GM23338 (cell line): Measurements from ENCODE around the gene BCKDK. TPM values are rescaled to one million over a fixed set of nuclear protein-coding genes. Genes with fewer than 3 reads are reported as not detected.

Source experiments
- ATAC-seq: fragments of 200-7000 bp; cut with Tn5 transposase; 3 replicates; pipeline ENCODE4 v1.9.1; 2020
- DNase-seq: peaks from one replicate; pipeline ENCODE4 v3.0.0-alpha.2; 2015; ENCODE audit warnings: low spot score
- H2AFZ ChIP-seq: fragments of 200-600 bp; sonication (generic); 2 replicates; pipeline ENCODE4 v1.8.0; 2016; ENCODE audit warnings: antibody characterized with exemption, mild to moderate bottlenecking, moderate library complexity
- H3F3A ChIP-seq: fragments of 200-600 bp; sonication (generic); replicated peaks from 2 replicates; pipeline ENCODE4 v1.8.0; 2017; ENCODE audit warnings: antibody characterized with exemption, mixed run types, low read depth
- H3K27ac ChIP-seq: fragments of 200-600 bp; sonication (generic); 2 replicates; pipeline ENCODE4 v1.6.1; 2016; ENCODE audit warnings: low read depth
- H3K27me3 ChIP-seq: fragments of 200-600 bp; sonication (generic); 2 replicates; pipeline ENCODE4 v1.8.0; 2016; ENCODE audit warnings: mild to moderate bottlenecking, mixed run types, moderate library complexity; ENCODE audit not compliant: insufficient read depth
- H3K36me3 ChIP-seq: fragments of 200-600 bp; sonication (generic); 2 replicates; pipeline ENCODE4 v1.8.0; 2016; ENCODE audit warnings: mild to moderate bottlenecking; ENCODE audit not compliant: insufficient read depth
- H3K4me1 ChIP-seq: fragments of 200-600 bp; sonication (generic); 2 replicates; pipeline ENCODE4 v1.8.0; 2016; ENCODE audit warnings: mild to moderate bottlenecking, moderate library complexity; ENCODE audit not compliant: insufficient read depth
- H3K4me2 ChIP-seq: fragments of 200-600 bp; sonication (generic); 2 replicates; pipeline ENCODE4 v1.7.1; 2017; ENCODE audit warnings: mixed run types
- H3K4me3 ChIP-seq: fragments of 200-600 bp; sonication (generic); 2 replicates; pipeline ENCODE4 v1.6.1; 2016; ENCODE audit warnings: mixed run types
- H3K79me2 ChIP-seq: fragments of 200-600 bp; sonication (generic); replicated peaks from 2 replicates; pipeline ENCODE4 v1.8.0; 2017; ENCODE audit warnings: mild to moderate bottlenecking; ENCODE audit not compliant: insufficient read depth
- H3K9me2 ChIP-seq: fragments of 200-600 bp; sonication (generic); 2 replicates; pipeline ENCODE4 v1.8.0; 2017; ENCODE audit not compliant: insufficient read depth
- H4K20me1 ChIP-seq: fragments of 200-600 bp; sonication (generic); replicated peaks from 2 replicates; pipeline ENCODE4 v1.8.0; 2017; ENCODE audit warnings: mild to moderate bottlenecking; ENCODE audit not compliant: insufficient read depth
- H3K27ac Mint-ChIP-seq: 2 replicates; pipeline ENCODE4 v1.8.0; 2020; ENCODE audit warnings: inconsistent platforms, mild to moderate bottlenecking, moderate library complexity, mixed read lengths
- H3K27me3 Mint-ChIP-seq: 3 replicates; pipeline ENCODE4 v1.8.0; 2022; ENCODE audit warnings: low read depth, mild to moderate bottlenecking, moderate library complexity, mixed read lengths, inconsistent platforms; ENCODE audit not compliant: insufficient read depth, poor library complexity
- H3K36me3 Mint-ChIP-seq: 3 replicates; pipeline ENCODE4 v1.8.0; 2021; ENCODE audit warnings: low read depth, mild to moderate bottlenecking, inconsistent platforms, moderate library complexity, mixed read lengths
- H3K4me1 Mint-ChIP-seq: 3 replicates; pipeline ENCODE4 v1.8.0; 2020; ENCODE audit warnings: mild to moderate bottlenecking, inconsistent platforms, mixed read lengths
- H3K4me3 Mint-ChIP-seq: 3 replicates; pipeline ENCODE4 v1.8.0; 2021; ENCODE audit warnings: moderate library complexity, mild to moderate bottlenecking, inconsistent platforms, mixed read lengths
- H3K9me3 Mint-ChIP-seq: 3 replicates; pipeline ENCODE4 v1.8.0; 2020; ENCODE audit warnings: moderate library complexity, mild to moderate bottlenecking, inconsistent platforms, mixed read lengths
- CREB1 ChIP-seq: fragments of 250-450 bp; sonication (Bioruptor Pico); IDR thresholded peaks from 2 replicates; pipeline ENCODE4 v1.5.0; 2020; ENCODE audit warnings: low read depth, mild to moderate bottlenecking, moderate library complexity
- EZH2 ChIP-seq: fragments of 200-600 bp; sonication (generic); IDR thresholded peaks from one replicate; pipeline ENCODE4 v1.8.0; 2017; ENCODE audit warnings: antibody characterized with exemption, mild to moderate bottlenecking, low read depth; ENCODE audit not compliant: unreplicated experiment
- POLR2AphosphoS5 ChIP-seq: IDR thresholded peaks from 2 replicates; pipeline ENCODE4 v1.6.1; 2016; ENCODE audit warnings: antibody characterized with exemption, low read depth
- REST ChIP-seq: IDR thresholded peaks from one replicate; pipeline ENCODE4 v1.6.1; 2018; ENCODE audit warnings: antibody characterized with exemption; ENCODE audit not compliant: unreplicated experiment
- STAT1 ChIP-seq: IDR thresholded peaks from one replicate; pipeline ENCODE4 v1.6.1; 2016; ENCODE audit warnings: antibody characterized with exemption; ENCODE audit not compliant: unreplicated experiment
- polyA plus RNA-seq: library from polyadenylated mRNA; unstranded; fragments of >200 nt; fragmentation: Nextera tagmentation; extraction: Ambion mirVana; gene quantifications from 2 replicates; pipeline ENCODE4 v1.2.1, GENCODE V29; 2016
- total RNA-seq: library from RNA; depleted of rRNA; stranded (reverse); fragments of >200 nt; shearing (Covaris generic); gene quantifications from 2 replicates; pipeline ENCODE4 v1.2.3, GENCODE V29; 2014
- TF ChIP-seq, protein P1 (sequence below): fragments of 250-450 bp; sonication (Bioruptor Pico); IDR thresholded peaks from 2 replicates; pipeline ENCODE4 v1.5.0; 2020; ENCODE audit warnings: mild to moderate bottlenecking, moderate library complexity
- TF ChIP-seq, protein P2 (sequence below), 2 experiments: fragments of 200-600 bp in 1 of 2; sonication (generic) in 1 of 2; conservative IDR thresholded peaks; 2 replicates each; pipeline versions ENCODE4 v1.5.1 to v1.6.1; 2016 to 2017; ENCODE audit warnings: antibody characterized with exemption in 2 of 2, low read depth in 2 of 2, mild to moderate bottlenecking in 2 of 2, moderate library complexity in 1 of 2

The BCKDK gene
- total and polyA plus RNA-seq, 2 experiments from 2014 or later: 36.1 to 58.9 TPM

GRCh38 chr16:31067342-31067741 is 40.8 kb upstream of the BCKDK start:
- Histone ChIP-seq H2AFZ (no peak overlapping the region), H3K27me3 (no peaks in the 10 kb centered on the region), H3K4me3 (no peak overlapping the region), H4K20me1 (peaks cover 7% of the 10 kb centered on the region), H3K27ac (no peak overlapping the region), H3K4me2 (no peak overlapping the region), H3K36me3 (no peaks in the 10 kb centered on the region), H3K4me1 (peaks cover 9% of the 10 kb centered on the region), H3K9me2 (no peaks in the 10 kb centered on the region), H3F3A (no peaks in the 10 kb centered on the region), H3K79me2 (peaks cover 58% of the 10 kb centered on the region)
- ATAC-seq: no peak
- Mint-ChIP-seq H3K36me3 (peaks cover 19% of the 10 kb centered on the region), H3K4me1 (peaks cover 8% of the 10 kb centered on the region), H3K27ac (no peak overlapping the region), H3K9me3 (no peaks in the 10 kb centered on the region), H3K27me3 (no peaks in the 10 kb centered on the region), H3K4me3 (no peak overlapping the region)
- no peak for TF ChIP-seq EZH2
- TF ChIP-seq STAT1: no peak
- TF ChIP-seq POLR2AphosphoS5: no peak
- no peak for TF ChIP-seq REST
- no peak for TF ChIP-seq CREB1 (CRISPR knock-in tag)
- TF ChIP-seq, protein P1, sequence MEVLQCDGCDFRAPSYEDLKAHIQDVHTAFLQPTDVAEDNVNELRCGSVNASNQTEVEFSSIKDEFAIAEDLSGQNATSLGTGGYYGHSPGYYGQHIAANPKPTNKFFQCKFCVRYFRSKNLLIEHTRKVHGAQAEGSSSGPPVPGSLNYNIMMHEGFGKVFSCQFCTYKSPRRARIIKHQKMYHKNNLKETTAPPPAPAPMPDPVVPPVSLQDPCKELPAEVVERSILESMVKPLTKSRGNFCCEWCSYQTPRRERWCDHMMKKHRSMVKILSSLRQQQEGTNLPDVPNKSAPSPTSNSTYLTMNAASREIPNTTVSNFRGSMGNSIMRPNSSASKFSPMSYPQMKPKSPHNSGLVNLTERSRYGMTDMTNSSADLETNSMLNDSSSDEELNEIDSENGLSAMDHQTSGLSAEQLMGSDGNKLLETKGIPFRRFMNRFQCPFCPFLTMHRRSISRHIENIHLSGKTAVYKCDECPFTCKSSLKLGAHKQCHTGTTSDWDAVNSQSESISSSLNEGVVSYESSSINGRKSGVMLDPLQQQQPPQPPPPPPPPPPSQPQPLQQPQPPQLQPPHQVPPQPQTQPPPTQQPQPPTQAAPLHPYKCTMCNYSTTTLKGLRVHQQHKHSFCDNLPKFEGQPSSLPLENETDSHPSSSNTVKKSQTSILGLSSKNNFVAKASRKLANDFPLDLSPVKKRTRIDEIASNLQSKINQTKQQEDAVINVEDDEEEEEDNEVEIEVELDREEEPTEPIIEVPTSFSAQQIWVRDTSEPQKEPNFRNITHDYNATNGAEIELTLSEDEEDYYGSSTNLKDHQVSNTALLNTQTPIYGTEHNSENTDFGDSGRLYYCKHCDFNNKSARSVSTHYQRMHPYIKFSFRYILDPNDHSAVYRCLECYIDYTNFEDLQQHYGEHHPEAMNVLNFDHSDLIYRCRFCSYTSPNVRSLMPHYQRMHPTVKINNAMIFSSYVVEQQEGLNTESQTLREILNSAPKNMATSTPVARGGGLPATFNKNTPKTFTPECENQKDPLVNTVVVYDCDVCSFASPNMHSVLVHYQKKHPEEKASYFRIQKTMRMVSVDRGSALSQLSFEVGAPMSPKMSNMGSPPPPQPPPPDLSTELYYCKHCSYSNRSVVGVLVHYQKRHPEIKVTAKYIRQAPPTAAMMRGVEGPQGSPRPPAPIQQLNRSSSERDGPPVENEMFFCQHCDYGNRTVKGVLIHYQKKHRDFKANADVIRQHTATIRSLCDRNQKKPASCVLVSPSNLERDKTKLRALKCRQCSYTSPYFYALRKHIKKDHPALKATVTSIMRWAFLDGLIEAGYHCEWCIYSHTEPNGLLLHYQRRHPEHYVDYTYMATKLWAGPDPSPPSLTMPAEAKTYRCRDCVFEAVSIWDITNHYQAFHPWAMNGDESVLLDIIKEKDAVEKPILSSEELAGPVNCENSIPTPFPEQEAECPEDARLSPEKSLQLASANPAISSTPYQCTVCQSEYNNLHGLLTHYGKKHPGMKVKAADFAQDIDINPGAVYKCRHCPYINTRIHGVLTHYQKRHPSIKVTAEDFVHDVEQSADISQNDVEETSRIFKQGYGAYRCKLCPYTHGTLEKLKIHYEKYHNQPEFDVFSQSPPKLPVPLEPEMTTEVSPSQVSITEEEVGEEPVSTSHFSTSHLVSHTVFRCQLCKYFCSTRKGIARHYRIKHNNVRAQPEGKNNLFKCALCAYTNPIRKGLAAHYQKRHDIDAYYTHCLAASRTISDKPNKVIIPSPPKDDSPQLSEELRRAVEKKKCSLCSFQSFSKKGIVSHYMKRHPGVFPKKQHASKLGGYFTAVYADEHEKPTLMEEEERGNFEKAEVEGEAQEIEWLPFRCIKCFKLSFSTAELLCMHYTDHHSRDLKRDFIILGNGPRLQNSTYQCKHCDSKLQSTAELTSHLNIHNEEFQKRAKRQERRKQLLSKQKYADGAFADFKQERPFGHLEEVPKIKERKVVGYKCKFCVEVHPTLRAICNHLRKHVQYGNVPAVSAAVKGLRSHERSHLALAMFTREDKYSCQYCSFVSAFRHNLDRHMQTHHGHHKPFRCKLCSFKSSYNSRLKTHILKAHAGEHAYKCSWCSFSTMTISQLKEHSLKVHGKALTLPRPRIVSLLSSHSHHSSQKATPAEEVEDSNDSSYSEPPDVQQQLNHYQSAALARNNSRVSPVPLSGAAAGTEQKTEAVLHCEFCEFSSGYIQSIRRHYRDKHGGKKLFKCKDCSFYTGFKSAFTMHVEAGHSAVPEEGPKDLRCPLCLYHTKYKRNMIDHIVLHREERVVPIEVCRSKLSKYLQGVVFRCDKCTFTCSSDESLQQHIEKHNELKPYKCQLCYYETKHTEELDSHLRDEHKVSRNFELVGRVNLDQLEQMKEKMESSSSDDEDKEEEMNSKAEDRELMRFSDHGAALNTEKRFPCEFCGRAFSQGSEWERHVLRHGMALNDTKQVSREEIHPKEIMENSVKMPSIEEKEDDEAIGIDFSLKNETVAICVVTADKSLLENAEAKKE (CRISPR knock-in tag): no peak
- TF ChIP-seq, protein P2, sequence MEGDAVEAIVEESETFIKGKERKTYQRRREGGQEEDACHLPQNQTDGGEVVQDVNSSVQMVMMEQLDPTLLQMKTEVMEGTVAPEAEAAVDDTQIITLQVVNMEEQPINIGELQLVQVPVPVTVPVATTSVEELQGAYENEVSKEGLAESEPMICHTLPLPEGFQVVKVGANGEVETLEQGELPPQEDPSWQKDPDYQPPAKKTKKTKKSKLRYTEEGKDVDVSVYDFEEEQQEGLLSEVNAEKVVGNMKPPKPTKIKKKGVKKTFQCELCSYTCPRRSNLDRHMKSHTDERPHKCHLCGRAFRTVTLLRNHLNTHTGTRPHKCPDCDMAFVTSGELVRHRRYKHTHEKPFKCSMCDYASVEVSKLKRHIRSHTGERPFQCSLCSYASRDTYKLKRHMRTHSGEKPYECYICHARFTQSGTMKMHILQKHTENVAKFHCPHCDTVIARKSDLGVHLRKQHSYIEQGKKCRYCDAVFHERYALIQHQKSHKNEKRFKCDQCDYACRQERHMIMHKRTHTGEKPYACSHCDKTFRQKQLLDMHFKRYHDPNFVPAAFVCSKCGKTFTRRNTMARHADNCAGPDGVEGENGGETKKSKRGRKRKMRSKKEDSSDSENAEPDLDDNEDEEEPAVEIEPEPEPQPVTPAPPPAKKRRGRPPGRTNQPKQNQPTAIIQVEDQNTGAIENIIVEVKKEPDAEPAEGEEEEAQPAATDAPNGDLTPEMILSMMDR (conservative IDR thresholded peaks at IDR 0.05; ENCODE audit: low read depth in 2 of 2): no peak
- no peak for DNase-seq
